ENCODE results near the gene USP20. TPM values are rescaled to one million over a fixed set of nuclear protein-coding genes. Genes with fewer than 3 reads are reported as not detected.

Gene USP20
- total and polyA plus RNA-seq, 10 of the 15 experiments (the other 5 are each of a cell fraction or from before 2014, with no cell fraction given): 0.66 to 23.3 (median 11.0) TPM

DNA sequence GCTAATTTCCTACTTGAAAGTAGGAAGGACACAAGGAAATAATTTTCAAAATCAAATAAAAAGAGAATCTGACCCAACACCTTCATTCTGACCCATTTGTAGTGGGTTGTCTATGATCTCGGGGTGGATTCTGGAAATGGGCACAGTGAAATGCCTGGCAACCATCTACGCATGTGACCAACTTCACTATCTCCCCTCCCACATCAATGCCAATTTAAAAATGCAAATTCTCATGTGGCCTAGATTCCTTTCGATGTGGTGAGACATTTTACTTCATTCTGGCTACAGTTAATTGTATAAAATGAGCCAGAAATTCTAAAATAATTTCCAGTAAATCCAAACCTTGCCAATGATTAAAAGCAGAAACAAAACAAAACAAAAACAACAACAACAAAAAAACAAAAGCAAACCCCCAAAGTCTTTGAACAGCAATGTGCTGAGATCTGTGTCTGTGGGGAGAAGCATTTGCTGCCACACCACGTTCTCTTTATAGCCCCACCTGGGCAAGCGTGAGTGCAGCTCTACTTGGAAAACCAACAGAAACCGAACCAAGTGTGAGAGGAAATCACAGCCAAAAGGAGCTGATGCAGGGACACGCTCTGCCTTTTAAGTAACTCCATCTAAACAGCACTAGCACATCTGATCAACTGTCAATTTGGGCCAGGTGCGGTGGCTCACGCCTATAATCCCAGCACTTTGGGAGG lies 59.0 kb downstream of the USP20 start:
- TF ChIP-seq POLR2A (IDR thresholded peaks at IDR 0.05; ENCODE audit: low read depth, low read length): 0 out of 2 replicates have a peak, but pooled peaks have one; percentile 27
- TF ChIP-seq, protein P1, sequence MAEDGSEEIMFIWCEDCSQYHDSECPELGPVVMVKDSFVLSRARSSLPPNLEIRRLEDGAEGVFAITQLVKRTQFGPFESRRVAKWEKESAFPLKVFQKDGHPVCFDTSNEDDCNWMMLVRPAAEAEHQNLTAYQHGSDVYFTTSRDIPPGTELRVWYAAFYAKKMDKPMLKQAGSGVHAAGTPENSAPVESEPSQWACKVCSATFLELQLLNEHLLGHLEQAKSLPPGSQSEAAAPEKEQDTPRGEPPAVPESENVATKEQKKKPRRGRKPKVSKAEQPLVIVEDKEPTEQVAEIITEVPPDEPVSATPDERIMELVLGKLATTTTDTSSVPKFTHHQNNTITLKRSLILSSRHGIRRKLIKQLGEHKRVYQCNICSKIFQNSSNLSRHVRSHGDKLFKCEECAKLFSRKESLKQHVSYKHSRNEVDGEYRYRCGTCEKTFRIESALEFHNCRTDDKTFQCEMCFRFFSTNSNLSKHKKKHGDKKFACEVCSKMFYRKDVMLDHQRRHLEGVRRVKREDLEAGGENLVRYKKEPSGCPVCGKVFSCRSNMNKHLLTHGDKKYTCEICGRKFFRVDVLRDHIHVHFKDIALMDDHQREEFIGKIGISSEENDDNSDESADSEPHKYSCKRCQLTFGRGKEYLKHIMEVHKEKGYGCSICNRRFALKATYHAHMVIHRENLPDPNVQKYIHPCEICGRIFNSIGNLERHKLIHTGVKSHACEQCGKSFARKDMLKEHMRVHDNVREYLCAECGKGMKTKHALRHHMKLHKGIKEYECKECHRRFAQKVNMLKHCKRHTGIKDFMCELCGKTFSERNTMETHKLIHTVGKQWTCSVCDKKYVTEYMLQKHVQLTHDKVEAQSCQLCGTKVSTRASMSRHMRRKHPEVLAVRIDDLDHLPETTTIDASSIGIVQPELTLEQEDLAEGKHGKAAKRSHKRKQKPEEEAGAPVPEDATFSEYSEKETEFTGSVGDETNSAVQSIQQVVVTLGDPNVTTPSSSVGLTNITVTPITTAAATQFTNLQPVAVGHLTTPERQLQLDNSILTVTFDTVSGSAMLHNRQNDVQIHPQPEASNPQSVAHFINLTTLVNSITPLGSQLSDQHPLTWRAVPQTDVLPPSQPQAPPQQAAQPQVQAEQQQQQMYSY (CRISPR knock-in tag; IDR thresholded peaks at IDR 0.05): no peak
- no peak for TF ChIP-seq STAT1 (conservative IDR thresholded peaks at IDR 0.05)
- TF ChIP-seq NBN (IDR thresholded peaks at IDR 0.05): 0 out of 2 replicates have a peak, but pooled peaks have one; percentile 23
- TF ChIP-seq POLR2AphosphoS2 (IDR thresholded peaks at IDR 0.05; ENCODE audit: low read depth, low read length): peak; percentile 37; the same call in 1 of the 2 replicates
- TF ChIP-seq POU2F2 (IDR thresholded peaks at IDR 0.05; ENCODE audit: borderline replicate concordance, low read depth, low read length): peak; percentile 38; the same call in 1 of the 3 replicates
- no peak for TF ChIP-seq JUND (IDR thresholded peaks at IDR 0.05; ENCODE audit: low read depth, low read length)
- TF ChIP-seq RAD51 (IDR thresholded peaks at IDR 0.05): 0 out of 2 replicates have a peak, but pooled peaks have one; percentile 31
- TF ChIP-seq RFX5 (IDR thresholded peaks at IDR 0.05; ENCODE audit: low read depth, low read length): peak; percentile 37; the same call in 1 of the 2 replicates
- TF ChIP-seq POLR2AphosphoS5 (IDR thresholded peaks at IDR 0.05; ENCODE audit: low read length): peak; percentile 18; the same call in 1 of the 2 replicates
- peak; percentile 29 to 43; a peak in 1 of 4 replicates for TF ChIP-seq BHLHE40 (IDR thresholded peaks at IDR 0.05; ENCODE audit: borderline replicate concordance in 1 of 2, low read depth in 2 of 2, low read length in 1 of 2)
- Histone ChIP-seq H2AFZ (ENCODE audit: control insufficient read depth, low read depth, low read length) (no peak overlapping the region), H3K36me3 (ENCODE audit: control insufficient read depth in 2 of 2, insufficient read depth in 2 of 2, low read length in 1 of 2) (peaks cover 20 to 54% of the 10 kb centered on the region in 2 experiments), H3K9ac (ENCODE audit: control insufficient read depth, insufficient read depth, low read length) (0 out of 2 replicates have a peak overlapping the region, but pooled peaks have one; percentile 14), H3K79me2 (ENCODE audit: control insufficient read depth, insufficient read depth, low read length) (peaks cover 32% of the 10 kb centered on the region), H3K27ac (ENCODE audit: control insufficient read depth, insufficient read depth) (peak overlapping the region; percentile 3), H3K27me3 (replicated peaks in 1 of 2; ENCODE audit: control insufficient read depth in 2 of 2, insufficient read depth in 2 of 2, low read length in 1 of 2) (no peaks in the 10 kb centered on the region), H3K4me1 (ENCODE audit: control insufficient read depth, insufficient read depth, low read length) (peaks cover 87% of the 10 kb centered on the region), H3K9me3 (replicated peaks; ENCODE audit: control insufficient read depth, insufficient read depth, low read length) (no peaks in the 10 kb centered on the region), H3K4me3 (no peak overlapping the region), H4K20me1 (ENCODE audit: control insufficient read depth, insufficient read depth) (no peaks in the 10 kb centered on the region), H3K4me2 (ENCODE audit: control insufficient read depth, insufficient read depth) (peak overlapping the region; percentile 35; the same call in 1 of the 2 replicates)
- ATAC-seq (peak; percentile 12), DNase-seq (ENCODE audit: low read depth, low spot score) (peak; percentile 16), FAIRE-seq (no peak)
- 26% methylated on average over 9 of the region's 9 CpGs for WGBS (ENCODE audit: insufficient coverage, insufficient replicate concordance, low lambda C conversion rate, missing lambda C conversion rate)
- TSS peak; percentile 26 for BruUV-seq (replicated peaks)
- ChIA-PET SMC1A (ENCODE audit: uncharacterized antibody, unreplicated experiment) (interaction anchor here (1.3 kb wide), 1 partner anchor 39 kb away, joined by 3 read pairs; no protein-coding TSS in a partner anchor), CTCF (interaction anchor here (1.5 kb wide), 1 partner anchor 9 kb away, joined by 8 read pairs; no protein-coding TSS in a partner anchor), RAD21 (ENCODE audit: unreplicated experiment) (interaction anchor here (4.0 kb wide), 1 partner anchor 39 kb away, joined by 16 read pairs; no protein-coding TSS in a partner anchor), POLR2A (interaction anchor here (1.2 kb wide), 1 partner anchor 7 kb away, joined by 3 read pairs; no protein-coding TSS in a partner anchor)
- intact Hi-C loops (cut with micrococcal nuclease; ENCODE audit: unreplicated experiment): no loop called here
- in situ Hi-C loops (cut with MboI): no loop called here
